ENCODE data around the gene SFT2D3.

Gene SFT2D3

DNA sequence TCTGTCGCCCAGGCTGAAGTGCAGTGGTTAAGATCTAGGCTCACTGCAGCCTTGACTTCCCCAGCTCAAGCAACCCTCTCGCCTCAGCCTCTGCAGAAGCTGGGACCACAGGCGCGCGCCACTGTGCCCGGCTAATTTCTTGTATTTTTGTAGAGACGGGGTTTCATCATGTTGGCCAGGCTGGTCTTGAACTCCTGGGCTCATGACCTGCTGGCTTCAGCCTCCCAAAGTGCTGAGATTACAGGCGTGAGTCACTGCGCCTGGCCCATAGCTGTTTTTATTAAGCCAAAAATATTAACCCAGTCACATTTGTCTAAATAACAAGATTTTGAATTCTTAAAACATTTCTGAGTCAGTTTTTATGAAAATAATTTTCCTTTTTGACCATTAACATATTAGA lies 6.3 kb upstream of the SFT2D3 start:
- no peak overlapping the region for H3K27ac ChIP-seq
- ChIA-PET POLR2A (ENCODE audit: low non-redundant PET) (interaction anchor here (0.7 kb wide), 1 partner anchor 70 kb away, joined by 14 read pairs; no protein-coding TSS in a partner anchor), CTCF (interaction anchor here (0.7 kb wide), 1 partner anchor 9 kb away, joined by 3 read pairs; no protein-coding TSS in a partner anchor)
- TF ChIP-seq CTCF (conservative IDR thresholded peaks at IDR 0.05; ENCODE audit: low read depth), result no peak
- DNase-seq (ENCODE audit: low spot score), result no peak

DNA sequence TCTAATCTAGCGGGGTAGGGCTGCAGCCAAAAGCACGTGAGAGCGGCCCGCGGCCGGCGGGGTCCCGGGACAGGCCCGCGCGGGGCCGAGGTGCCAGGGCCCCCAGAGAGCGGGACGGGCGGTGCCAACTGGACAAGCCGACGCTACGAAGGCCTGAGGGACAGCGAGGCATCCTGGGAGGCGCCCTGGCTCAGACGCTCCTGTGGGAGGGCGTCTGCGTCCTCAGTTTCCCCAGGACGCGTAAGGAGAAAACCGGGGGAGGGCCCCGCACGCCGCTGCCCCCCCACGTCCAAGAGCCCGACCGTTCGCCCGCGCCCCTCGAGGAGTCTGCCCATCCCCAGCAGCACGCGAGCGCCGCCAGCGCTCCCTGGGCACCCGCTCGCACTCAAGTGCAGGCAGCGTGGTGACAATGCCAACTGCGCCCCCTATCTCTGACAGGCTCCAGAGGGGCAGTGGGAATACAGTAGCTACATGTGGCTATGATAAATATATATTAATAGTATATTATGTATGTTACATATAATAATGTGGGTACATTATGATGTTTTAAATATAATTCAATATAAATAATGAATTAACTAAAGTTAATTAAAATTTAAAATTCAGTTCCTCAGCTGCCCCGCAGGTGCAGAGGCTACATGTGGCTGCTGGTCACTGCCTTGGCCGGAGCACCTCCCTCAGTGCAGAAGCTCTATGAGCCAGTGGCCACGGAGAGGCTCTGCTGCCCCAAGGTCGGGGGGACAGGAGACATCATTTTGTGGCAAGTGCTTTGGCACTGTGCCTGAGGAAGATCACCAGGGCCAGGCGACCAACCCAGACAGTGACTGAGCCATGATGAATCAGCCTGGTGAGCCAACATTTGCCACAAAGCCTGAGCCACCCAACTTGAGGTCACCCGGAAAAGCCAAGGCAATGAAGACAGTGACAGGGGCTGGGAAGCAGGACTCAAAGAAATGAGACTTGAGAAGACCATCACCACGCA lies 5.5 kb upstream of the SFT2D3 start:
- ChIA-PET POLR2A (ENCODE audit: low non-redundant PET) (interaction anchor here (0.7 kb wide), 1 partner anchor 69 kb away, joined by 14 read pairs; no protein-coding TSS in a partner anchor), CTCF (interaction anchor here (0.6 to 0.7 kb wide), 3 partner anchors 8 to 302 kb away, joined by 3 read pairs; no protein-coding TSS in a partner anchor)
- DNase-seq (ENCODE audit: low spot score), result no peak
- no peak for TF ChIP-seq CTCF (conservative IDR thresholded peaks at IDR 0.05; ENCODE audit: low read depth)
- no peak overlapping the region for H3K27ac ChIP-seq

- DNase-seq (ENCODE audit: low spot score), result no peak
- POLR2A ChIA-PET (ENCODE audit: low non-redundant PET), result no interaction called here
- CTCF ChIA-PET, result no interaction called here
- TF ChIP-seq CTCF (conservative IDR thresholded peaks at IDR 0.05; ENCODE audit: low read depth), result no peak
- no peak overlapping the region for H3K27ac ChIP-seq
Measured at GRCh38 chr2:127697482-127698180, 3.7 kb upstream of the SFT2D3 start.

- no peak for TF ChIP-seq CTCF (conservative IDR thresholded peaks at IDR 0.05; ENCODE audit: low read depth)
- ChIA-PET CTCF (no interaction called here), POLR2A (ENCODE audit: low non-redundant PET) (no interaction called here)
- H3K27ac ChIP-seq, result no peak overlapping the region
- no peak for DNase-seq (ENCODE audit: low spot score)
Measured at GRCh38 chr2:127698553-127699355, 2.5 kb upstream of the SFT2D3 start.

DNA sequence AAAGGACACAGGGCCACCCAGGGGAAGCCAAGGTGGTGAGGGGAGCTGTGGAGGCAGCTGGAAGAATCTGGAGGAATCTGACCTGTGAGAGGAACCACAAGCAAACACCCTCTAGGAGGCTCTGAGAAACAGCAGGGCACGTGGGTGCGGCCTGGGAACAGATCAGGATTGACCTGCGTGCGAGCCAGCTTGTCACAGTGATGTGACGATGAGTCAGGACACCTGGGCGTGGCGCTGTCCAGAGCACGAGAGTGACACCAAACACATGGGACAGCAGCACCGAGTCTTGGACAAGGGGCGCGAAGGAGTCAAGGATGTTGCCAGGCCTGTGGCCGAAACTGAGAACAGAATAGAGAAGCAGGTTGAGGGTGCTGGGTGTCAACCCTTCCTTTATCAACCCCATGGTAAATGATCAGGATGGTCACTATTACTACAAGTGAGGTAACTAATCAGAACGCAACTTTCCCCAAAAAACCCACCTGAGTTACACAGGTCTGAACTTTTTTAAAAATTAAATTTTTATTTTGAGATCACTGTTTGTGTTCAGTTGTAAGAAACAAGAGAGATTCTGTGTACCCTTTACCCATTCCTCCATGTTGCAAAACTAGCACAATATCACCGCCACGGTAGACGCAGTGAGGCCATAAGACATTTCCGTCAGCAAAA lies 637 bp upstream of the SFT2D3 start:
- peak; percentile 28 for DNase-seq (ENCODE audit: low spot score)
- ChIA-PET CTCF (interaction anchor here (0.9 kb wide), 1 partner anchor 12 kb away, joined by 4 read pairs; no protein-coding TSS in a partner anchor), POLR2A (ENCODE audit: low non-redundant PET) (no interaction called here)
- H3K27ac ChIP-seq, result peak overlapping the region; percentile 94
- no peak for TF ChIP-seq CTCF (conservative IDR thresholded peaks at IDR 0.05; ENCODE audit: low read depth)

Measured in RWPE1 (cell line).